ENCODE data around the gene LINGO4. TPM values are rescaled to one million over a fixed set of nuclear protein-coding genes. Genes with fewer than 3 reads are reported as not detected.
"Not testable (repeated sequence)": the region's sequence is repeated elsewhere in the genome, so short reads cannot be mapped to it uniquely, and the experiment has no call there.

Gene LINGO4
- total RNA-seq, 1 experiment from 2014 or later = not detected

- ChIA-PET CTCF (no interaction called here), POLR2A (no interaction called here)
- no peak for DNase-seq
- H3K27me3 Mint-ChIP-seq (ENCODE audit: insufficient read depth, unreplicated experiment) = no peaks in the 10 kb centered on the region
- TF ChIP-seq, protein P1, sequence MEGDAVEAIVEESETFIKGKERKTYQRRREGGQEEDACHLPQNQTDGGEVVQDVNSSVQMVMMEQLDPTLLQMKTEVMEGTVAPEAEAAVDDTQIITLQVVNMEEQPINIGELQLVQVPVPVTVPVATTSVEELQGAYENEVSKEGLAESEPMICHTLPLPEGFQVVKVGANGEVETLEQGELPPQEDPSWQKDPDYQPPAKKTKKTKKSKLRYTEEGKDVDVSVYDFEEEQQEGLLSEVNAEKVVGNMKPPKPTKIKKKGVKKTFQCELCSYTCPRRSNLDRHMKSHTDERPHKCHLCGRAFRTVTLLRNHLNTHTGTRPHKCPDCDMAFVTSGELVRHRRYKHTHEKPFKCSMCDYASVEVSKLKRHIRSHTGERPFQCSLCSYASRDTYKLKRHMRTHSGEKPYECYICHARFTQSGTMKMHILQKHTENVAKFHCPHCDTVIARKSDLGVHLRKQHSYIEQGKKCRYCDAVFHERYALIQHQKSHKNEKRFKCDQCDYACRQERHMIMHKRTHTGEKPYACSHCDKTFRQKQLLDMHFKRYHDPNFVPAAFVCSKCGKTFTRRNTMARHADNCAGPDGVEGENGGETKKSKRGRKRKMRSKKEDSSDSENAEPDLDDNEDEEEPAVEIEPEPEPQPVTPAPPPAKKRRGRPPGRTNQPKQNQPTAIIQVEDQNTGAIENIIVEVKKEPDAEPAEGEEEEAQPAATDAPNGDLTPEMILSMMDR (IDR thresholded peaks at IDR 0.05; ENCODE audit: insufficient read depth in 1 of 2, low read depth in 1 of 2, low read length in 1 of 2, severe bottlenecking in 1 of 2, unreplicated experiment in 1 of 2) = no peak
- intact Hi-C loops (cut with micrococcal nuclease; ENCODE audit: unreplicated experiment) = no loop called here
- Histone ChIP-seq H3K4me1 (no peaks in the 10 kb centered on the region), H3K4me3 (ENCODE audit: low read depth, low read length) (no peak overlapping the region), H3K9me3 (no peaks in the 10 kb centered on the region), H3K27me3 (replicated peaks; ENCODE audit: control insufficient read depth, insufficient read depth, low read length) (no peaks in the 10 kb centered on the region), H3K36me3 (ENCODE audit: control insufficient read depth, insufficient read depth, low read length) (no peaks in the 10 kb centered on the region)
- H3K9me3 Mint-ChIP-seq (ENCODE audit: unreplicated experiment) = no peaks in the 10 kb centered on the region
- BruUV-seq (replicated peaks) = no TSS peak
- no peaks in the 10 kb centered on the region for H3K4me1 Mint-ChIP-seq (ENCODE audit: low read depth, unreplicated experiment)
- no peak overlapping the region for H3K27ac Mint-ChIP-seq (ENCODE audit: unreplicated experiment)
- H3K36me3 Mint-ChIP-seq (ENCODE audit: insufficient read depth, unreplicated experiment) = no peaks in the 10 kb centered on the region
- H3K4me3 Mint-ChIP-seq (ENCODE audit: unreplicated experiment) = no peak overlapping the region
These were observed 22.5 kb downstream of the LINGO4 start for GRCh38 chr1:151782741-151783140.

- H3K4me3 Mint-ChIP-seq (ENCODE audit: unreplicated experiment); H3K4me1 Mint-ChIP-seq (ENCODE audit: low read depth, unreplicated experiment); H3K27ac Mint-ChIP-seq (ENCODE audit: unreplicated experiment); H3K27me3 Mint-ChIP-seq (ENCODE audit: insufficient read depth, unreplicated experiment); H3K36me3 ChIP-seq (ENCODE audit: control insufficient read depth, insufficient read depth, low read length); H3K27me3 ChIP-seq (replicated peaks; ENCODE audit: control insufficient read depth, insufficient read depth, low read length); POLR2A ChIA-PET; H3K9me3 ChIP-seq; H3K4me3 ChIP-seq (ENCODE audit: low read depth, low read length); H3K9me3 Mint-ChIP-seq (ENCODE audit: unreplicated experiment); H3K36me3 Mint-ChIP-seq (ENCODE audit: insufficient read depth, unreplicated experiment); intact Hi-C loops (cut with micrococcal nuclease; ENCODE audit: unreplicated experiment); DNase-seq; BruUV-seq (replicated peaks); H3K4me1 ChIP-seq: not testable (repeated sequence)
- CTCF ChIA-PET = interaction anchor here (0.6 kb wide), 1 partner anchor 159 kb away, joined by 3 read pairs; no protein-coding TSS in a partner anchor
These were observed 23.2 kb downstream of the LINGO4 start for GRCh38 chr1:151782026-151782425.

- H3K4me1 ChIP-seq; H3K4me3 ChIP-seq (ENCODE audit: low read depth, low read length); BruUV-seq (replicated peaks); H3K9me3 Mint-ChIP-seq (ENCODE audit: unreplicated experiment); H3K9me3 ChIP-seq; H3K36me3 ChIP-seq (ENCODE audit: control insufficient read depth, insufficient read depth, low read length); H3K4me1 Mint-ChIP-seq (ENCODE audit: low read depth, unreplicated experiment); POLR2A ChIA-PET; intact Hi-C loops (cut with micrococcal nuclease; ENCODE audit: unreplicated experiment); H3K27ac Mint-ChIP-seq (ENCODE audit: unreplicated experiment); H3K27me3 ChIP-seq (replicated peaks; ENCODE audit: control insufficient read depth, insufficient read depth, low read length); DNase-seq; H3K4me3 Mint-ChIP-seq (ENCODE audit: unreplicated experiment); CTCF ChIA-PET; H3K27me3 Mint-ChIP-seq (ENCODE audit: insufficient read depth, unreplicated experiment); H3K36me3 Mint-ChIP-seq (ENCODE audit: insufficient read depth, unreplicated experiment): not testable (repeated sequence)
These were observed 24.5 kb downstream of the LINGO4 start for GRCh38 chr1:151780736-151781135.

GRCh38 chr1:151779852-151780251 is 25.4 kb downstream of the LINGO4 start:
- CTCF ChIA-PET = no interaction called here
- no TSS peak for BruUV-seq (replicated peaks)
- Mint-ChIP-seq H3K27ac (ENCODE audit: unreplicated experiment) (no peak overlapping the region), H3K27me3 (ENCODE audit: insufficient read depth, unreplicated experiment) (no peaks in the 10 kb centered on the region), H3K4me3 (ENCODE audit: unreplicated experiment) (no peak overlapping the region), H3K4me1 (ENCODE audit: low read depth, unreplicated experiment) (no peaks in the 10 kb centered on the region), H3K9me3 (ENCODE audit: unreplicated experiment) (no peaks in the 10 kb centered on the region), H3K36me3 (ENCODE audit: insufficient read depth, unreplicated experiment) (no peaks in the 10 kb centered on the region)
- Histone ChIP-seq H3K4me1 (no peaks in the 10 kb centered on the region), H3K36me3 (ENCODE audit: control insufficient read depth, insufficient read depth, low read length) (no peaks in the 10 kb centered on the region), H3K9me3 (no peaks in the 10 kb centered on the region), H3K27me3 (replicated peaks; ENCODE audit: control insufficient read depth, insufficient read depth, low read length) (no peaks in the 10 kb centered on the region), H3K4me3 (ENCODE audit: low read depth, low read length) (no peak overlapping the region)
- no peak for DNase-seq
- intact Hi-C loops (cut with micrococcal nuclease; ENCODE audit: unreplicated experiment) = no loop called here
- TF ChIP-seq, protein P1 (IDR thresholded peaks at IDR 0.05; ENCODE audit: insufficient read depth in 1 of 2, low read depth in 1 of 2, low read length in 1 of 2, severe bottlenecking in 1 of 2, unreplicated experiment in 1 of 2) = no peak
- POLR2A ChIA-PET = no interaction called here
